Tibial artery (tissue), 4 donors: ENCODE data around the gene SMIM29.
A peak's percentile ranks its signal among the peaks of the same experiment; 100 is the strongest.

Experiments
- DNase-seq, 2 donors: peaks; one replicate each; pipeline ENCODE4 v3.0.0-alpha.2; 2019
- H3K27ac ChIP-seq, 2 donors: fragments of 200-600 bp; sonication (generic) in 1 of 2; 1 replicate in 1 of 2; 2 replicates in 1 of 2; pipeline ENCODE4 v1.5.1; 2018 to 2019; ENCODE audit warnings: mild to moderate bottlenecking in 1 of 2
- H3K27me3 ChIP-seq, 2 donors: fragments of 200-600 bp; sonication (generic) in 1 of 2; one replicate each; pipeline versions ENCODE4 v1.5.1 to v1.6.0; 2016 to 2019
- H3K36me3 ChIP-seq, 3 donors: fragments of 200-600 bp; sonication (generic) in 2 of 3; one replicate each; pipeline ENCODE4 v1.5.1; 2016 to 2019; ENCODE audit warnings: mild to moderate bottlenecking in 2 of 3
- H3K4me1 ChIP-seq, 4 donors: fragments of 200-600 bp; sonication (generic) in 2 of 4; 1 replicate in 3 of 4; 2 replicates in 1 of 4; pipeline ENCODE4 v1.5.1; 2016 to 2019
- H3K4me3 ChIP-seq, 2 donors: fragments of 200-600 bp; sonication (generic) in 1 of 2; 1 replicate in 1 of 2; 2 replicates in 1 of 2; pipeline ENCODE4 v1.5.1; 2018 to 2019; ENCODE audit warnings: mild to moderate bottlenecking in 2 of 2
- H3K9me3 ChIP-seq, 3 donors: fragments of 200-600 bp; sonication (generic) in 1 of 3; one replicate each; pipeline ENCODE4 v1.5.1; 2016 to 2019
- intact Hi-C: fragments of 100-400 bp; cut with DNase I; formaldehyde crosslinking; loops from one replicate; pipeline ENCODE4 v1.15.0; 2023; ENCODE audit warnings: low total_unique reads
- TF ChIP-seq, protein P1 (sequence below), 2 experiments: fragments of 200-600 bp in 1 of 2; fragments of 450-650 bp in 1 of 2; IDR thresholded peaks; one replicate each; pipeline ENCODE4 v1.5.1; 2017 to 2019; ENCODE audit warnings: antibody characterized with exemption in 2 of 2, mild to moderate bottlenecking in 1 of 2, moderate library complexity in 1 of 2

SMIM29 gene

GRCh38 chr6:34223381-34223955 is 25.3 kb downstream of the SMIM29 start:
- Histone ChIP-seq H3K27me3 (no peaks in the 10 kb centered on the region), H3K27ac (peak overlapping the region; percentile 88 to 93), H3K9me3 (no peaks in the 10 kb centered on the region), H3K36me3 (no peaks in the 10 kb centered on the region), H3K4me1 (peaks cover 0 to 13% (median 9%) of the 10 kb centered on the region in 4 donors), H3K4me3 (peak overlapping the region; percentile 59 to 70)
- TF ChIP-seq, protein P1, sequence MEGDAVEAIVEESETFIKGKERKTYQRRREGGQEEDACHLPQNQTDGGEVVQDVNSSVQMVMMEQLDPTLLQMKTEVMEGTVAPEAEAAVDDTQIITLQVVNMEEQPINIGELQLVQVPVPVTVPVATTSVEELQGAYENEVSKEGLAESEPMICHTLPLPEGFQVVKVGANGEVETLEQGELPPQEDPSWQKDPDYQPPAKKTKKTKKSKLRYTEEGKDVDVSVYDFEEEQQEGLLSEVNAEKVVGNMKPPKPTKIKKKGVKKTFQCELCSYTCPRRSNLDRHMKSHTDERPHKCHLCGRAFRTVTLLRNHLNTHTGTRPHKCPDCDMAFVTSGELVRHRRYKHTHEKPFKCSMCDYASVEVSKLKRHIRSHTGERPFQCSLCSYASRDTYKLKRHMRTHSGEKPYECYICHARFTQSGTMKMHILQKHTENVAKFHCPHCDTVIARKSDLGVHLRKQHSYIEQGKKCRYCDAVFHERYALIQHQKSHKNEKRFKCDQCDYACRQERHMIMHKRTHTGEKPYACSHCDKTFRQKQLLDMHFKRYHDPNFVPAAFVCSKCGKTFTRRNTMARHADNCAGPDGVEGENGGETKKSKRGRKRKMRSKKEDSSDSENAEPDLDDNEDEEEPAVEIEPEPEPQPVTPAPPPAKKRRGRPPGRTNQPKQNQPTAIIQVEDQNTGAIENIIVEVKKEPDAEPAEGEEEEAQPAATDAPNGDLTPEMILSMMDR (IDR thresholded peaks at IDR 0.05), result no peak
- DNase-seq, result peak in 1 of 2 donors; percentile 71
- intact Hi-C loops, result loop anchor here (10.0 kb wide), 1 partner anchor 799 kb away; the partner anchor contains the start of gene SYNGAP1

DNA sequence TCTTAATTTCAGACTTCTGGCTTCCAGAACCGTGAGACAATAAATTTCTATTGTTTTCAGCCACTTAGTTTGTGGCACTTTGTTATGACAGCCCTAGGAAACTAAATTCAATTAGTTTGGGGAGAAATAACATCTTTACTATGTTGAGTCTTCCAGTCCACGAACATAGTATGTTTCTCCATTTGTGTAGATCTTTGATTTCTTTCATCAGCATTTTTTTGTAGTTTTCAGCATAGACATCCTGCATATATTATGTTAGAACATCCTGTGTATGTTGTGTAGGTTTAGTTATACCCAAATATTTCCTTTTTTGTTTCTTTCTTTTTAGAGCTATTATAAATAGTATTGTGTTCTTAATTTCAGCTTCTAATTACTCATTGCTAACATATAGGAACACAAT is 30.1 kb downstream of the SMIM29 start:
- Histone ChIP-seq H3K9me3 (no peaks in the 10 kb centered on the region), H3K4me1 (peaks cover 0 to 8% (median 6%) of the 10 kb centered on the region in 4 donors), H3K27ac (no peak overlapping the region), H3K4me3 (no peak overlapping the region), H3K36me3 (no peaks in the 10 kb centered on the region), H3K27me3 (no peaks in the 10 kb centered on the region)
- intact Hi-C loops, result no loop called here
- TF ChIP-seq, protein P1 (IDR thresholded peaks at IDR 0.05), result no peak
- DNase-seq, result no peak

DNA sequence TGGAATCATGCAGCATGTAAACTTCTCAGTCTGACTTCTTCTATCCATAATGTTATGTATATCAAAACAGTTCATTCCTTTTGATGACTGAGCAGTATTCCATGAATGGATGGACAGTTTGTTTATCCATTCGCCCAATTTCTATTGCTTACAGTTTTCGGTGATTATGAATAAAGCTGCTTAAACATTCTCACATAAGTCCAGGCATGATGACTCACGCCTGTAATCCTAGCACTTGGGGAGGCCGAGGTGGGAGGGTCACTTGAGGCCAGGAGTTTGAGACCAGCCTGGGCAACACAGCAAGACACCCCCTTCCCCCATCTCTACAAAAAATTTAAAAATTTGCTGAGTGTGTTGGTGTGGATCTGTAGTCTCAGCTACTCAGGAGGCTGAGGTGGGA is 35.0 kb downstream of the SMIM29 start:
- TF ChIP-seq, protein P1 (IDR thresholded peaks at IDR 0.05), result no peak
- DNase-seq, result no peak
- no peaks in the 10 kb centered on the region for H3K27me3 ChIP-seq
- no peaks in the 10 kb centered on the region for H3K4me1 ChIP-seq
- H3K4me3 ChIP-seq, result no peak overlapping the region
- intact Hi-C loops, result no loop called here
- H3K27ac ChIP-seq, result no peak overlapping the region
- H3K36me3 ChIP-seq, result no peaks in the 10 kb centered on the region
- no peaks in the 10 kb centered on the region for H3K9me3 ChIP-seq

GRCh38 chr6:34207695-34208443 is 40.9 kb downstream of the SMIM29 start:
- DNase-seq, result no peak
- H3K36me3 ChIP-seq, result no peaks in the 10 kb centered on the region

GRCh38 chr6:34206726-34207125 is 42.1 kb downstream of the SMIM29 start:
- Histone ChIP-seq H3K27me3 (peaks cover 0 to 10% of the 10 kb centered on the region in 2 donors), H3K27ac (no peak overlapping the region), H3K4me3 (no peak overlapping the region), H3K4me1 (no peaks in the 10 kb centered on the region), H3K36me3 (no peaks in the 10 kb centered on the region), H3K9me3 (no peaks in the 10 kb centered on the region)
- no peak for DNase-seq
- TF ChIP-seq, protein P1 (IDR thresholded peaks at IDR 0.05), result no peak
- intact Hi-C loops, result no loop called here

More at GRCh38 chr6:34207695-34208443, 40.9 kb downstream of the SMIM29 start:
- peaks cover 0 to 1% of the 10 kb centered on the region in 2 donors for H3K27me3 ChIP-seq
- no peak overlapping the region for H3K4me3 ChIP-seq
- intact Hi-C loops, result no loop called here
- no peak overlapping the region for H3K27ac ChIP-seq
- H3K9me3 ChIP-seq, result no peaks in the 10 kb centered on the region
- TF ChIP-seq, protein P1 (IDR thresholded peaks at IDR 0.05), result no peak
- no peaks in the 10 kb centered on the region for H3K4me1 ChIP-seq
